DOHH2 (cell line): ENCODE measurements around the gene CCDC77.

Experiments
- H3F3A ChIP-seq: fragments of 200-600 bp; sonication (generic), shearing (Covaris generic); 2 replicates; pipeline ENCODE4 v1.6.0; 2016; ENCODE audit warnings: antibody characterized with exemption, mild to moderate bottlenecking; ENCODE audit not compliant: control insufficient read depth, insufficient read depth
- H3K27ac ChIP-seq: fragments of 200-600 bp; sonication (generic); 2 replicates; pipeline ENCODE4 v1.5.1; 2014; ENCODE audit warnings: low read depth, mild to moderate bottlenecking, low read length, moderate library complexity
- H3K27me3 ChIP-seq: fragments of 200-600 bp; sonication (generic); 2 replicates; pipeline ENCODE4 v1.6.1; 2014; ENCODE audit warnings: mild to moderate bottlenecking, low read length, mixed read lengths; ENCODE audit not compliant: control insufficient read depth
- H3K36me3 ChIP-seq: fragments of 200-600 bp; sonication (generic); 2 replicates; pipeline ENCODE4 v1.6.1; 2014; ENCODE audit warnings: mild to moderate bottlenecking, low read length, moderate library complexity, mixed read lengths; ENCODE audit not compliant: control insufficient read depth
- H3K4me1 ChIP-seq: fragments of 200-600 bp; sonication (generic); 2 replicates; pipeline ENCODE4 v1.6.1; 2014; ENCODE audit warnings: mild to moderate bottlenecking, low read length, mixed read lengths; ENCODE audit not compliant: control insufficient read depth
- H3K4me2 ChIP-seq: fragments of 200-600 bp; sonication (generic); 2 replicates; pipeline ENCODE4 v1.6.0; 2014; ENCODE audit warnings: mild to moderate bottlenecking, low read length, moderate library complexity
- H3K4me3 ChIP-seq: fragments of 200-600 bp; sonication (generic); 2 replicates; pipeline ENCODE4 v1.5.1; 2014; ENCODE audit warnings: mild to moderate bottlenecking, low read length, mixed read lengths
- H3K79me2 ChIP-seq: fragments of 200-600 bp; sonication (generic); 2 replicates; pipeline ENCODE4 v1.6.1; 2014; ENCODE audit warnings: mild to moderate bottlenecking, low read length, mixed read lengths; ENCODE audit not compliant: control insufficient read depth
- H3K9me2 ChIP-seq: fragments of 200-600 bp; sonication (generic); replicated peaks from 2 replicates; pipeline ENCODE4 v1.6.1; 2014; ENCODE audit warnings: mild to moderate bottlenecking, low read length, mixed read lengths; ENCODE audit not compliant: control insufficient read depth
- H3K9me3 ChIP-seq: fragments of 200-600 bp; sonication (generic); 2 replicates; pipeline ENCODE4 v1.6.1; 2014; ENCODE audit warnings: antibody characterized with exemption, low read length, mixed read lengths; ENCODE audit not compliant: control insufficient read depth, insufficient read depth
- H4K20me1 ChIP-seq: fragments of 200-600 bp; sonication (generic); 2 replicates; pipeline ENCODE4 v1.6.0; 2014; ENCODE audit warnings: low read depth, mild to moderate bottlenecking, antibody characterized with exemption, low read length, moderate library complexity; ENCODE audit not compliant: control insufficient read depth, insufficient read depth
- CTCF ChIP-seq: fragments of 200-600 bp; sonication (generic); IDR thresholded peaks from one replicate; pipeline ENCODE4 v1.5.1; 2014; ENCODE audit warnings: antibody characterized with exemption, mild to moderate bottlenecking, low read depth, low read length; ENCODE audit not compliant: poor library complexity, severe bottlenecking
- EZH2phosphoT487 ChIP-seq: fragments of 200-600 bp; sonication (generic); IDR thresholded peaks from 2 replicates; pipeline ENCODE4 v1.6.1; 2017; ENCODE audit warnings: borderline replicate concordance, mild to moderate bottlenecking, antibody characterized with exemption, low read length, moderate library complexity, mixed read lengths

CCDC77 gene

GRCh38 chr12:455821-456220, 54.4 kb downstream of the CCDC77 start:
- Histone ChIP-seq H3K79me2 (no peaks in the 10 kb centered on the region), H3K36me3 (no peaks in the 10 kb centered on the region), H3K9me2 (no peaks in the 10 kb centered on the region), H3K4me3 (no peak overlapping the region), H3K9me3 (peaks cover 6% of the 10 kb centered on the region), H3K27me3 (peaks cover 49% of the 10 kb centered on the region), H3K27ac (no peak overlapping the region), H3F3A (peaks cover 10% of the 10 kb centered on the region), H3K4me1 (peaks cover 12% of the 10 kb centered on the region; the same call in 1 of the 2 replicates), H4K20me1 (no peaks in the 10 kb centered on the region), H3K4me2 (no peak overlapping the region)
- TF ChIP-seq EZH2phosphoT487 (no peak), CTCF (no peak)

GRCh38 chr12:457676-458075, 56.2 kb downstream of the CCDC77 start:
- H3K27me3 ChIP-seq, result peaks cover 62% of the 10 kb centered on the region
- no peak overlapping the region for H3K4me3 ChIP-seq
- H3F3A ChIP-seq, result peaks cover 6% of the 10 kb centered on the region
- TF ChIP-seq EZH2phosphoT487 (no peak), CTCF (no peak)
- H3K27ac ChIP-seq, result no peak overlapping the region
- H3K9me3 ChIP-seq, result peaks cover 1% of the 10 kb centered on the region
- no peaks in the 10 kb centered on the region for H3K79me2 ChIP-seq
- peaks cover 11% of the 10 kb centered on the region; the same call in 1 of the 2 replicates for H3K4me1 ChIP-seq
- H3K9me2 ChIP-seq, result no peaks in the 10 kb centered on the region
- no peaks in the 10 kb centered on the region for H3K36me3 ChIP-seq
- 0 out of 2 replicates have a peak, but pooled peaks cover 3% of the 10 kb centered on the region for H4K20me1 ChIP-seq
- H3K4me2 ChIP-seq, result no peak overlapping the region

GRCh38 chr12:459050-459429, 57.6 kb downstream of the CCDC77 start:
- no peak for TF ChIP-seq EZH2phosphoT487
- TF ChIP-seq CTCF, result no peak
- 0 out of 2 replicates have a peak, but pooled peaks cover 3% of the 10 kb centered on the region for H4K20me1 ChIP-seq
- no peaks in the 10 kb centered on the region for H3K36me3 ChIP-seq
- peak overlapping the region; percentile 65; the same call in 1 of the 2 replicates for H3K4me3 ChIP-seq
- H3K9me3 ChIP-seq, result no peaks in the 10 kb centered on the region
- H3K4me1 ChIP-seq, result peaks cover 11% of the 10 kb centered on the region; the same call in 1 of the 2 replicates
- peak overlapping the region; percentile 68 for H3K4me2 ChIP-seq
- H3K9me2 ChIP-seq, result no peaks in the 10 kb centered on the region
- no peak overlapping the region for H3K27ac ChIP-seq
- H3F3A ChIP-seq, result no peaks in the 10 kb centered on the region
- H3K27me3 ChIP-seq, result peaks cover 65% of the 10 kb centered on the region
- H3K79me2 ChIP-seq, result no peaks in the 10 kb centered on the region
